HG02588 (cell line): Measurements from ENCODE around the gene GALNT2.

Experiments
- ATAC-seq: cut with Tn5 transposase; IDR thresholded peaks from one replicate; pipeline ENCODE4 v1.9.1; 2021; ENCODE audit warnings: mild to moderate bottlenecking, moderate library complexity; ENCODE audit not compliant: unreplicated experiment

Gene GALNT2

GRCh38 chr1:230066466-230067404, at the start of gene GALNT2:
Gene GALNT2, plus strand, starts transcription at chr1:230067238. Its CDS starts 43 bp downstream, at chr1:230067281.
- peak; percentile 92 for ATAC-seq

GRCh38 chr1:230020451-230020850, 46.6 kb upstream of the GALNT2 start:
- no peak for ATAC-seq

- no peak for ATAC-seq
These were observed 44.2 kb upstream of the GALNT2 start for GRCh38 chr1:230022666-230023380.

GRCh38 chr1:230025686-230026085, 41.4 kb upstream of the GALNT2 start:
- no peak for ATAC-seq

- ATAC-seq = no peak
These were observed 40.9 kb upstream of the GALNT2 start for GRCh38 chr1:230026139-230026538.

GRCh38 chr1:230026572-230026971, 40.5 kb upstream of the GALNT2 start:
- no peak for ATAC-seq

GRCh38 chr1:230028602-230029223, 38.3 kb upstream of the GALNT2 start:
- no peak for ATAC-seq

- no peak for ATAC-seq
These were observed 37.6 kb upstream of the GALNT2 start for GRCh38 chr1:230029244-230029941.

- no peak for ATAC-seq
These were observed 36.8 kb upstream of the GALNT2 start for GRCh38 chr1:230030122-230030821.

- no peak for ATAC-seq
These were observed 35.9 kb upstream of the GALNT2 start for GRCh38 chr1:230031131-230031530.

GRCh38 chr1:230032516-230033281, 34.3 kb upstream of the GALNT2 start:
- ATAC-seq = no peak

- ATAC-seq = no peak
These were observed 29.8 kb upstream of the GALNT2 start for GRCh38 chr1:230037261-230037660.

- no peak for ATAC-seq
These were observed 26.6 kb upstream of the GALNT2 start for GRCh38 chr1:230040440-230040839.

GRCh38 chr1:230043081-230043480, 24.0 kb upstream of the GALNT2 start:
- no peak for ATAC-seq

- ATAC-seq = no peak
These were observed 22.3 kb upstream of the GALNT2 start for GRCh38 chr1:230044729-230045128.

- no peak for ATAC-seq
These were observed 19.7 kb upstream of the GALNT2 start for GRCh38 chr1:230047114-230047865.

- ATAC-seq = no peak
These were observed 18.7 kb upstream of the GALNT2 start for GRCh38 chr1:230048322-230048721.

- no peak for ATAC-seq
These were observed 18.1 kb upstream of the GALNT2 start for GRCh38 chr1:230048922-230049321.

GRCh38 chr1:230049731-230050130, 17.3 kb upstream of the GALNT2 start:
- no peak for ATAC-seq
